ENCODE results near the gene TAGLN.

Gene TAGLN

DNA sequence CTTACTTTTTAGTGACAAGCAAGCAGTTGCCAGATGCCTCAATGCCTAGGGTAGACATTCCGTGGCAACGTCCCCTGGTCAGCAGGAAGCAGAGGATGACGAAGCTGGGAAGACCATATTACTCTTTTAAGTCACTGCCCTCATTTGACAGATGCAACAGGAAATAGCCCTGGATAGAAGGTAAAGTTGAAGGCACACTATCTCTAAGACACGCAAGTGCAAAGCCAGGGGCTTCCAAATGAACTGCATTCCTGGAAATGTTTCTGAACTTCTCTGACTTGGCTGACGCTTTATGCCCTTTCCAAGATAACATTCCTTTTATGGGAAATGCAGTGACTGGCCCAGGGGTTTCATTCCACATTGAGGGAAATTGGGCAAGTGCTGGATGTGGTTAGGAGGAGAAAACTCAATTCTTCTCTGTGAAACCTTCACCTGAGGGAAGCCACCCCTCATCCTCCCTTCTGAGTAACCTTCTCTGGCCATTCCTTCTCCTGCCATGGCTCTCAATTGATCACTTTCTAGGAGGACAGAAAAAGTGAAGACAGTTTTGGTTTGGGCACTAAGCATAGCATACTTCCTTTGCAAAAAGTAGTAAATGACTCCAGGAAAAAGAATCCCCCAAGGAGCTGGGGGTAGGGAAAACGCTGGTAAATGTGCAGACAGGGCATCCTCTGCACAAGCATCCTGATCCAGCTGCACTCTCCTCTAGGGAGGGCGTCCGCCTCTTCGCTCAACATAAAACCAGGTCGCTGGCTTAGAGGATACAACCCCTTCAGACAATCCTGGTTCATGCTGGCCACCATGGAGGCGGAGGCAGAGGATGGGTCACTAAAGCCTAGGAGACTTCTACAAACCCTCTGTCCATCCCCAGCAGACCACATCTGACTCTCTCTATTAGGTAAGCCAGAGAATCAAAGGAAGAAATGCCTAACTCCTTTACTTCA is 18.2 kb downstream of the TAGLN start:
- no peak for DNase-seq

DNA sequence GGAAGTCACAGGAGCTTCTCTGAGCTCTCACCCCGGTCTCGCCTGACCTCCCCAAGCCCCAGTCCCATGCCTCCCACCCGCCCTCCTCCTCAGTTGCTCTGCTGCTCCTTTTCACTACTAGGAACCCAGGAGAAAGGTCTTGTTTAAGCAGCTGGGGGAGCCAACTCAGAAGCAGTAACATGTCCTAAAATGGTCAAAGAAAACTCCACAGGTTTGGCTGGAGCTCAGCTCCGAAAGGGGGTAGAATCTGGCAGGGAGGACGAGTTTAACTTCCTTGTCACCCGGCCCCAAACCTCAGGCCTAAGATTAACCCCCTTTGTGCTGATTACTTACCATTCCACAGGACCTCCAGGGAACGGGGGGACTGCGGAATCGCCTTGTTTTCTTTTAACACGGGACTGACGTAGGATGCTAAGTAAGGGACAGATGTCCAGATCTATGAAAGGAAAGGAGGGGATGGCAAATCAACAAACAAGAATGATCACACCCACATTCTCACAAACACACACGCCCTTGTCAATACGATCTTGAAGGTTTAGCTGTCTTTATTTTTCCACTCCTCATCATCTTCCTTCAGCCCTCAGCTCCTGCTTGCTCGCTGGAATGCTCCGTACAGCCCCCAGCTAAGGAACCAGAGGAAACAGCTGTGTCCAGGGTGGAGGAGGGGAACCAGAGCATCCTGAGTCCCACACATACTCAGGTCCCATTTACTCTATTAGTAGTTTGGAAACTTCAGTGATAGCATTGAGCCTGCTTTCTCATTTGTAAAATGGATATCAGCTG is 19.2 kb downstream of the TAGLN start:
- DNase-seq = no peak

DNA sequence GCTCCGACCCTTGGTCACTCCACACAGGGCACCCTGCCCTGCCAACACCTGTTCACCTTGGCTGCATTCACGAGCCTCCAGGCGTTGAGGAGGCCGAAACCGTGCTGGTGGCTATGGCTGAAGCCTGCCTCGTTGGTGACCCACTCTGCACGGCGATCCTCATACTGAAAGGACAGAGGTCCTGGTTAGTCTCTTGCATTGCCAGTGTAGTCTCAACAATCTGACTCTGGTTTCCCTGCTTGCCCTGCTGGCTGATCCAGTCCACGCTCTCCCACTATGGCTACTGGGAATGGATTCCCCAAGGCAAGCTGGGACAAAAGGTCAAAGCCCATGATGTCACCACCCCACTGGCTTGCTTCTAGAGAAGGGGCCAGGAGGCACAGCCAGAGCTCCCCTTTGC is 19.8 kb downstream of the TAGLN start:
- DNase-seq = no peak

DNA sequence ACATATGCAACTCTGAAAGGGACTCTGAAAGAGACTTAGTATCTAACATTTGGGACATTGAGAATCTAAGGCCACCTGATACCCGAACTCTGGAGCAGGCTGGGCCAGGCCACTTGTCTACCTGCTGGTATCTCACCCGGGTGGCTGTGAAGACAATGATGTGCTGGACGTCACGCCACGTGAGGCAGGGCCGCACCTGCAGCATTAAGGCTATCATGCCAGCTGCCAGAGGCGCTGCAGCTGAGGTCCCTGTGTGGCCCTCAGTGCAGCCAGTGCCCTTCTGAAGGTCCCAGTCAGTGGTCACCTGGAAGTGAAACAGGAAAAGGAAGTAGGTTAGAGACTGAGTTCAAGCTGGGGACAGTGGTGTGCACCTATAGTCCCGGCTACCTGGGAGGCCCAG is 20.3 kb downstream of the TAGLN start:
- no peak for DNase-seq

DNA sequence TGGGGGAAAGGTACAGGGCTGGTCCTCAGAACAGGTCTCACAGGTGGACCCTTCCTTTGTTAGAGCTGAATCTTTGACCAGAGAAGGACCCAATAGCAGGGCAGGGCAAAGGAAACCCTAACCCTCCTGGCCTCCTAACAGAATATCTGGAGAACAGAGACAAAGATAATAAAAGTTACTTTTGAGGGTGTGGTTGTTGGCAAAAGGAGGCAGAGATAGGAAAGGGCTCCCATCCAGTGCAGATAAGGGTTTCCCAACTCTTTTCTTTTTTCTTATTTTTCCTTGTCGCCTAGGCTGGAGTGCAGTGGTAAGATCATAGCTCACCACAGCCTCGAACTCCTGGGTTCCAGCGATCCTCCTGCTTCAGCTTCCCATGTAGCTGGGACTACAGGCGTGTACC is 20.8 kb downstream of the TAGLN start:
- DNase-seq = no peak

DNA sequence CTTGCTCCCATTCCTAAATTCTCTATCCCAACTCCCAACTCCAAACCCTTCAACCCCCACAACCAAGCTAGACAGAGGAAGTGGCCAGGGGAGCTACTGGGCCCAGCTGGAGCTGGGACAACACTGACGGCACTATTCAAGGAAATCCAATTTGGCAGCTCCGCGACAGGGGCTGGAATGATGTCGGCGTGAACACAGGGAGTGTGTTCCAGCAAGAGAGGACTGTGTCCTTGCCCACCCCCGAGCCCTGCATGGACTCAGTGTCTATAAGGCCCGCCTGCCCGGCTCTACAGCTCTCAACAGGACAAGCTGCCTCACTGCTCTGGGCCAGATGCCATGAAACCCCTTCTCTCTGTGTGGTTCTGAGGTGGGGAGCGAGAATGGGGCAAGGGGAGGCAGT is 21.4 kb downstream of the TAGLN start:
- no peak for DNase-seq

DNA sequence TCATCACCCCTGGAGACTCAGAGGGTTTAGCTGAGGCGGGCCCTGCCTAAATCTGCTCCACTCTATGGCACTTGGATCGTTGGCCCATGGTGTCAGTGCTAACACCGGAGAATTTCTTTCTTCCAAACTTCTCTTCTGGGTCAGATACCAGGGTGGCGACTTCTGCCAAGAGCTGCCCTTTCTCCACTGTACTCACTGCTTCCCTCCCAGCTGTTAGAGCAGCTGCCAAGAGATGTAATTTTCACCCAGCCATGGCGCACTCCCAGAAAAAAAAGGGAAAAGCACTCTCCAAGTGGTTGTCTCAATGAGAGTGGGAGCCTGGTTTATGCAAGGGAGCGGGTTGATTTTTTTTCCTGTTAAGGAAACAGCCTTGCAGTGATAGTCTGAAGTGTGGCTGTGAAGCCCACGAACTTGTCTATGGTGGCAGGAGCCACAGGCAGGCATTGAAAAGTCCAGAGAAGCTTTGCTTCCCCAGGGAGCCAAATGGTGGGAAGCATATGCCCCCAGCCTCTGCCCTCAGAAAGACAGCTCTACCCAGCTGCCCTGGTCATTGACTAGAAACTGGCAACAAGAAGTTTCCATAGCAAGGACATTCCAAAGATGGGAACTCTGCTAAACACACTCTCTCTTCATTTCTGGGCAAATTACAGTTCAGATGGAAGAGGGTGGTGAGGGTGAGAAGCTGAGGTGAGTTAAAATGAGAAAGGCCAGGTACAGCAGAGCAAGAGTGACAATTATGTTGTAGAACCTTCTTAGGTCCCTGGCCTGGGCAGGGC is 22.0 kb downstream of the TAGLN start:
- no peak for DNase-seq

DNA sequence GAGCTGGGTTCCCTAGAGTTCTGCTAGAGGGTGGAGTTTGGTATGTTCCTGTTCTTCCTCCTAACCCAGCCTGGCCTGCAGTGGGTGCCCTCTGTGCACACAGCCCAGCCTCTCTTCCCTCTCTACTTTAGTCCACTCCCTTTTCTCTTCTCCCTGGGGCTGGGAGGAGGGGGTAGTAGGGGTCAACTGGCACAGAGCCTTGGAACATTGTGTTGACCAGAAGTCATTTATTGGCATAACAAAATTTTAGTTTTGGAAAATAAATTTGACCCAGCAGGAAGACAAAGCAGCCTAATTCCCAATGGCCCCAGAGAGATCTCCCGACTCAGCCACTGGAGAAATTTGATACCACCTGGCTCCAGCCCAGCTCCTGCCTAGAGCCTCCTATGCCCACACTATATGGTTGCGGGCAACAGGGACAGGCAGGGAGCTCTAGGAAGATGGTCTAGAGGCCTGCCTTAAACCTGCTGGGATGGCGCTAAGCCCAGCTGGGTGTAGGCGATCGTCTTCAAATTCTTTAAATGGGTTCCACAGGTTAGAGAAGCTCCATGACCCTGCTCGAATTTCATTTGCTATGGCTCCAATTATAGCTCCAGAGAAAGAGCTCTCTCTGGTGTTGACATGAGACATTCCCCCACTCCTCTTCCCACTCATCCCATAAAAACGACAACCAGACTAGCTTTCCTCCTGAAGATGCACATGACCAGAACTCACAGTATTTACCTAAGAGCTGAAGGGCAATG is 22.8 kb downstream of the TAGLN start:
- DNase-seq = peak in 1 of 2 donors; percentile 22

DNA sequence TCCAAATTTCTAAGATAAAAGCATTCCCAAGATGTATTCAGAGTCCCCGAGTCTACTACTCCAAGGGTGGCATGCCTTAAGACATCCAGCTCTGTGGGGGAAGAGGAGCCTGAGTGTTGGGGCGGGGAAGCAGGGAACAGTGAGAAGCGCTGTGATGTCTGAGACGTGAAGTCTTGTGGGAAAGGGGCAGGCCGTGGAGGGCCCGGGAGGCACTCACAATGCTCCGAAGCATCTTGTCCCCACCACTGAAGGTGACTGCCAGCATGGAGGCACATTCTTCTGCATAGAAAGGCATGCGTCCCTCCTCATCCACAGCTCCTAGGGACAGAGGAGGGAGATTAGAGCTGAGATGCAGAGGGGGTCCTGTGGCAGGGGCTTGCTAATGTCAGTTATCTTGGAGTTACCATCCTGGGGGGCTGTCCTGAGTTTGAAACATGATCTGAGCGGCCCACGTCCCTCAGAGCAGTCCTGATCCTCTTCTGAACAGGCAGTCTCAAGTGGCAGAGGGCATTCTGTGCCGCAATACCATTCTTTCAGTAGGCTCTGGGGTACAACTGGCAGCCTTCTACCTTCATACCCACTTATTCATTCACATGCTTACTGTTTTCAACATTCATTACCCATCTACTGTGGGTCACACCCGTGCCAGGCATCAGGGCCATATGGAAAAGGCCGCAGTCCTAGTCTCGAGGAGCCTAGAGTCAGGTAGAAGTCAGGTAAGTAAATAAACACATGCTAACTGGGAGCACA is 24.0 kb downstream of the TAGLN start:
- no peak for DNase-seq

DNA sequence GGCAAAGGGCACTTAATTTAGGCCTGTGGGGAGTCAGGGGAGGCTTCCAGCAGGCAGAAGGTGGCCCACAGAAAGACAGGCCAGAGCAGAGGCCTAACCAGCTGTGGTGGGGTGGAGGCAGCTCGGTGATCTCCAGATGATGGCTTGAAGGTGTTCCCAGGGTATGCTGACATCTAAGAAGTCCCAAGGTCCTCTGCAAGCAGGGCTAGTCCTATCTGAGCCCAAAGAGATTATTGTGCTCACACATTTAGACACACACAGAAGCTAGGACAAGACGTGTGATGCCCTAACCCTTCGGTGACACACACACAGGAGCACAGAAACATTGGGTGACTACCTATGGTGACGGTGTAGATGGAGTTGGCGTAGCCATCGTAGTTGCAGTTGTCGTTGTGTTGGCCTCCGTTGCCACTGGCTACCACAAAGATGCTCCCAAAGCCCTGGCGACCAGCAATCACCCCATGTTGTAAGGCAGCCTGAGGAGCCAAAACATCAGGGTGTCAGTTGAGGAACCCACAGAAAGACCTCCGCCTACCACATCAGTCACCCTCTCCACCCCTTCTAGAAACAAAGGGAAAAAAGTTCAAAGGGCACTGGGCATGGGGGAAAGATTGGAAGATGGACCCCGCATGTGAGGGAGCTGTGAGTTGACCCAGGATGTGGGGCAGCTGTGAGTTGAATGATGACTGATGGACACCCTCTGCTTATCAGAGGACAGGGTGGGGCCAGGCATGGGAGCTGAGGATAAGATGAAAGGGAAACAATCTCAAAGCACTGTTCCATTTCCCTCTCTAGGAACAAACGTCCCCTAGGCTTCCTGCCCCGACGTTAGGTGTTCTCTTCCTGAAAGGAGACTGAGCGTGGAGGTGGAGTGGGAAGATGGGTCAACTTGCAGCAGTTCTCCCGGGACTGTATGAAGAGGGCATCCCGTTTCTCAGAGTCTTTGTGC is 24.8 kb downstream of the TAGLN start:
- no peak for DNase-seq

DNA sequence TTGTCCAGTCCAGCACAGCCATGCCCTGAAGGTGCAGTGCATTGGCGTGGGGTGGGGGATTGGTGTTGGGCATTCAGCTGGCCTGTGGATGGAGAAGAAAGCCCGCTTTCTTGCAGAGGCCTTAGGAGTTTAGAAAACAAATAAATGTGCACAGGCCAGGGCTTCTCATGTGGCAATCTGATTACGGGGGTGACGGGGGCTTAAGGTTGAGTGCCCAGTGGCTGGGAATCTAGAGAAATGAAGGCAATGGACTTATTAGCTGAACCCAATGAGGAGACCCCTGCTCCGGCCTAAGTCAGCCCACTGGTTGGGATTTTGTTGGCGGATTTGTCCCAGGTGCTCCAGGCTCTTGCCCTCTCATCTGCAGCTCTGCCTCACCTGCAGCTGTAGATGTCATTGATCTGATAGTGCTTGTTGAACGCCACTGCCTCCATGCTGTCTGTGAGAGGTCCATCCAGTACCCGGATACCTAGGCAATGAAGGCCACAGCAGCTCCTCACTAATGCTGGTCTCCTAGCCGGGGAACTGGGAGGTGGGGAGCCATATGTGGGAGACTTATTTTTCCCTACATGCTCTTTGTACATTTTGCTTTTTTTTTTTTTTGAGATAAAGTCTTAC is 26.5 kb downstream of the TAGLN start:
- no peak for DNase-seq

DNA sequence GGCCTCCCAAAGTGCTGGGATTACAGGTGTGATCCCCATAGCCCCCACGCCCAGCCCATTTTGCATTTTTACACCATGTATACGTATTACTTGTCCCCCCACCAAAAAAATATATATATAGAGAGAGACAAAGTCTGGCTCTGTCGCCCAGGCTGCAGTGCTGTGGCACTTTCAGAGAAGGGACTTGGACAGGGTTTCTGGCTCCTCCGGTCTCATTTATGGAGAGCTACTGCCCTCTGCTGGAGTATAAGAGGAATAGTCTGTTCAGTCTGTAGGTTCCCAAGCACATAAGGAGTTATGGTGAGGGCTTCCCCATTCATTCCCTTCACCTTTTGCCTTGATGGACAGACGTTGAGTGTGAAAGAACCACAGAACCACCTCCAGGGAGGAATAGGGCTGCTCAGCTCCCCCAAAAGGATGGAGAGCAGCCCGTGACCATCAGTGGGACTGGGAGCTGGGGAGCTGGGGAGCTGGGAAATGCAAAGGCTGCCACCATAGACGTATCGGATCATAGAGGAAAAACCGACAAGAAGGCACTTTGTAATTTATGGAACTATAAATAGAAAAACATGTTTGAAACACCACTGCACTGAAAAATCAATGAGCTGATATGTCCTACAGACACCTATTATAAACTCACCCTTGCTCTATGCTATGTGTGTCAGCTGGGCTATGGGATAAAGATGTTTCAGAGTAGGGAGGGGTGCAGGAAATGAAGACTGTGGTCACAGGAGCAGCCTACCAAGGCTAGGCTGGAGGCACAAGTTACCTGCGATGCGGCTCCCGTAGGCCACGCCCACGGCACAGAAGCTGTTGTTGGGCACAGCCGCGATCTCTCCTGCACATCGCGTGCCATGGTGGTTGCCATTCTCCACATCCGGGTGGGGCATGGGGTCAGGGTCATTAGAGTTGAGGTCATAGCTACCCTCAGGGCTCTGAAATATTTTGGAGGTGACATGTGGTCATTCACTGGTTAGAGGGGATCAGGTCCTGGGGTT is 27.5 kb downstream of the TAGLN start:
- peak; percentile 64 to 85 for DNase-seq

DNA sequence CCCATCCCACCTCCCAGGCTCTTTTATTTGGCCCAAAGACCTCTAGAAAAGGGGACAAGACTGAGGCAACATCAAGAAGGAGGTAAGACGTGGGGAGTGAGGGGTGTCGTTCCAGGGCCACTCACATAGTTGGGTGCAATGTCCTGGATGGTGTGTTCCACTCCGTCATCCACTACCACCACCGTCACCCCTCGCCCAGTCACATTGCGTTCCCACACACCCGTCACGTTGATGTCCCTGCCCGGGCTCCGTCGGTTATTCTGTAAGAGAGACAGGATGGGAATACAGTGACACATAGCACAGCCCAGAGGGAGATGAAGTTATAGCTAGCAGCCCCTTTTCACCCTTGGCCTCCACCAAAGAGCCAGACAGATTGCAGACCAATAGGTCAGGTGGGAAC is 28.9 kb downstream of the TAGLN start:
- no peak for DNase-seq

DNA sequence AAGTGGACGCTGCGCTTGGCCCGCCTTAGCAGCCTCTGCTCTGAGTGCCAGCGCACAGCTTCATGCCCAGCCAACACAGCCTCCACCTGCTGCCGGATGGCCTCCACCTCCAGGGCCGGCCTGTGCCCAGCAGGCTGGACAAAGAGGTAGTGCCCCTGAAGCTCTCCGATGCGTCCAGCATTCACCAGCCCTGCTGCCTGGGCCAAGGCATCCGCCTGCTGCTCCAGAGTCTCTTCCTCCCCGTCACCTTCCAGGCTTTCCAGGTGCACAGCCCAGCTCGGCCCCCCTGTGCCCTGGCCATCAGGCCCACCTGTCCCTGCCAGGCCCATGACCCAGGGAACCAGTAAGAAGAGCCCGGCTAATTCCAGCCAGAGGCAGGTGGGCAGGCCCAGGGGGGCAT is 30.2 kb downstream of the TAGLN start:
- DNase-seq = no peak

DNA sequence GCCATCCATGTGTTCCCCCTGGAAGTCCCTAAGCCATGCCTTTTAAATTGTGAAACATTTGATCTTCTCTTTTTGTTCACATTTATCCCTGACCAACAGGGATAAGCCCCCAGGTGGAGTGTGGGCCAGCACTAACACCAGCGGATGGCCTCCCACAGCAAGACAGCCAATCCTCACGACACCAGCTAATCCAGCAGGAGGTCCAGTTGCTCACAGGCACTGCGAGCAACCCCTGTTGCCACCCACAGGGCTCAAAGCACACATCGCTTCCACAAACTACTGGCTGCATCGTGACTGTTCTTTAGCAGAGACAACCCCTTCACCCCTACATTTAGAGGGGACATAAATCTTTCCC is 30.7 kb downstream of the TAGLN start:
- DNase-seq = no peak

DNA sequence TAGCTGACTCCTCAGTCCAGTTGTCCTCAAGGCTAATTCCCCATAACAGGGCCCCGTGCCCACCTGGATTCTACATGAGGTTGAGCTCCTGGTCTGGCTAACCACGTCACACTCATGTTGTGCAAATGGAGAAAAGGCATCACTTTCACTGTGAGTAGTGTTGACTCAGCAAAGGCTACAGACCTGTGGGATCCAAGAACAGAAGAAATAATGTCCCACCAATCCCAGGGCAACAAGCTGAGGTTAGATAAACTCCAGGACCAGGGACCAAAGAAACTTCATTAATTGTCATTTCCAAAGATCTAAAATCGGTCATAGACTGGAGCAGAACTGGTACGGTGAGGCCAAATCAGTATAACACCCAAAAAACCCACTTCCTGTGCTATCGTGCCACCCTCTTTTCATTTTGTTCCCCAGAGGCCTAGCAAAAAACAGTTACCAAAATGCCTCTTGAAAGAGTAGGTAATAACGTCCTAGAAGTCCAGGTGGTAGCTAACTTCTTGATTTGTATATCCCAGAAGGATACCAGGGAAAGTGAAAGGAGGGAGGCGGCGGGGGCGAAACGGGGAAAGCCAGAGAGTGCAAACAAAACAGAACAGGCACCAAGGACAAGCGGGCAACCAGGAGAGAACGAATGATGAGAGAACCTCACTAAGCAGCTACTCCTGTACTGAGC is 31.3 kb downstream of the TAGLN start:
- DNase-seq = no peak

DNA sequence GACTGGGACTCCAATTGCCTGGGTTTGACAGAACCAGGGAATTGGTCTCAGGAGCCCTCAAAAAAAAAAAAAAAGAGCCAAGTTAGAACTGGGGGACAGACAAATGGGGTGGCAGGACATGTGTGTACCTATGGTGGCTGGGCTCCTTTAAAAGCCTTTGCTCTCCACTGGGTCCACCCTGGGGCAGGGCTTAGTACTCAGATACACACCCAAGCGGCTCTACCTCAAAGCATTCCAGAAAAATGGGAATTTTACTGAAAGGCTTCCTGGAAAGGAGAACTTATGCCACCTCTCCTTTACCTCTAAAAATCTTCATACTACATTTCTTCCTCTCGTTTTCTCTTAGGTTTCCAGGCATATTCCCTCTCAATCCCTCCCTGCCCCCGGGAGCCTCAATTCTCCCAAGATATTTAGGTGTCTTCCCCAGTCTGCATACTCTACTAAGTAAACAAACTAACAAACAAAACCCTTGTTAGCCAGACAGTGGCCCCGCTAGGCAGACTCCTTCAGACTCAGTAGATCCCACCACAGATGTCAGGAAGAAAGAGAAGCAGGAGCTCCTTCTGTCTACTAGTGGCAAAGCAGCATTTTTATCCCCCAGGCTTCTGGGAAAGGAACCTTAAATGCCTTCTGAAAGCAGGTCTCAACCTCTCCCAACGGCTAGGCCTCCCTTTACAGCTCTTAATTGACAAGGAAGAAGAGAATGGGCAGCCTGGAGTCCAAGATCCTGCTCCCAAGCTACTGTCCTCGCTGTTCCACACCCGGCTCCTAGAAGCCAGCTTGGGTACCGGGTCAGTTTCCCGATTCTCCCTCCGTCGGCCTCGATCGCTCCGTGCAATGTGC is 32.0 kb downstream of the TAGLN start:
- DNase-seq = peak in 1 of 2 donors; percentile 0

DNA sequence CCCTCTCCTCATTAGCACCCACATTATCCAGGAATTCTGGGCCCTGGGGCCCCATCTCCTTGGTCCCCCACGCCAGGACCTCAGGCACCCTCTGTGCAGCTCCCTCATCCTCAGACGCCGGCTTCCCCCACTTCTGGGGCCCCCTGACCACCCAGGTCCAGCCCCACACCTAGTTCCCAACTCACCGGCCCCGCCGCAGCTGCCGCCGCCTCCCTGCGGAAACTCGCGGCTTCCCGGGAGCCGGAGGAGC is 32.6 kb downstream of the TAGLN start, which contains the start of gene PCSK7:
TSS of gene PCSK7 (minus strand) at position 232 of the 250 bp plus-strand sequence. CDS start 2,229 bp downstream, outside the sequence.
- no peak for DNase-seq

Data from inflammatory macrophage treated with lipopolysaccharide for 1 hour (primary cell).